Loucy (cell line): ENCODE measurements around the gene INTS2.

ENCODE experiments used
- EZH2phosphoT487 ChIP-seq: fragments of 200-600 bp; IDR thresholded peaks from 2 replicates; pipeline ENCODE4 v1.6.1; 2018; ENCODE audit warnings: antibody characterized with exemption, mild to moderate bottlenecking, moderate library complexity, borderline replicate concordance
- TF ChIP-seq, protein P1 (sequence below): fragments of 200-600 bp; sonication (generic); conservative IDR thresholded peaks from 2 replicates; pipeline ENCODE4 v1.5.1; 2014; ENCODE audit warnings: mild to moderate bottlenecking, antibody characterized with exemption, low read length

DNA sequence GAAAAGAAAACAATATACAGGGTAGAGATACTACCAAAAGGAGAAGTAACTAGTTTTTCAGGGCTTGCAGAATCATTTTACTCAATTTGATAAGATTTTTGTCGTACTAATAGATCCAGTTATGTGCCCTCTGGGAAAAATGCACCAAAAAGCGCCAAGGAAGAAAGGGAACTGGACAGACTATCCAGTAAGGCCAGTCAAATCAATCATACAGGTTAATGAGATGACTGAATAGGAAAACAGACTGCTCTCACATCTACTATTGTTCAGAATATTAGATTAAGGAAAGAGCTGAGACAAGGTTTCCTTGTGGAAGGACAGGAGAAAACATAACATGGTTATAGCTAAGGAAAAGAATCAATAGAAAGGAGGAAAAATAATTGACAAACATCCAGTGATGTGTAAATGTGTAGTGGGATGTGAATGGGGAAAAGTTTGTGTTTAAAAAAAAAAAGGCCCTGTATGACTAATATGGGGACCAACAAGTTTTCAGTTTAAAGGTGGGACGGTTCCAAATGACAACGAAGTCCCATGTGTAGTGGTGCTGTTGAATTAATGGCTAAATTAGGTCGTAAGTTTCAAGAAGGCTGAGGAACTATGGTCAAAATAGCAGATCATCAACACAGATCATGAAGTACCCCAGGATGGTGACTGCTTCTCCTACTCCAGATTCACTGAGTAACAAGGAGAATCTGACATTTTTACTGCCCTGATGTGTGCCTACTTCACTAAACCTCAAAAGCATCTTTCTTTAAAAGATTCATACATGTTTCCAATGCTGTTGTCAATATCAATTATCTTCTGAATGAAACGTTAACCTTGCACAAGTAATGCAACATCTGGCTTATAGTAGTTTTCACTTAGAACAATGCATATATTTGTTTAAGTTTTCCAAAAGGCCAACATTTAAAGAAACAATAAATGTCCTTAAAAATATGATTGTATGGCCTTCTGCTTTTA is 105.2 kb downstream of the INTS2 start:
- TF ChIP-seq, protein P1, sequence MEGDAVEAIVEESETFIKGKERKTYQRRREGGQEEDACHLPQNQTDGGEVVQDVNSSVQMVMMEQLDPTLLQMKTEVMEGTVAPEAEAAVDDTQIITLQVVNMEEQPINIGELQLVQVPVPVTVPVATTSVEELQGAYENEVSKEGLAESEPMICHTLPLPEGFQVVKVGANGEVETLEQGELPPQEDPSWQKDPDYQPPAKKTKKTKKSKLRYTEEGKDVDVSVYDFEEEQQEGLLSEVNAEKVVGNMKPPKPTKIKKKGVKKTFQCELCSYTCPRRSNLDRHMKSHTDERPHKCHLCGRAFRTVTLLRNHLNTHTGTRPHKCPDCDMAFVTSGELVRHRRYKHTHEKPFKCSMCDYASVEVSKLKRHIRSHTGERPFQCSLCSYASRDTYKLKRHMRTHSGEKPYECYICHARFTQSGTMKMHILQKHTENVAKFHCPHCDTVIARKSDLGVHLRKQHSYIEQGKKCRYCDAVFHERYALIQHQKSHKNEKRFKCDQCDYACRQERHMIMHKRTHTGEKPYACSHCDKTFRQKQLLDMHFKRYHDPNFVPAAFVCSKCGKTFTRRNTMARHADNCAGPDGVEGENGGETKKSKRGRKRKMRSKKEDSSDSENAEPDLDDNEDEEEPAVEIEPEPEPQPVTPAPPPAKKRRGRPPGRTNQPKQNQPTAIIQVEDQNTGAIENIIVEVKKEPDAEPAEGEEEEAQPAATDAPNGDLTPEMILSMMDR, result no peak
- TF ChIP-seq EZH2phosphoT487, result no peak
